GM23338 (cell line): ENCODE measurements around the gene P4HA1. TPM values are rescaled to one million over a fixed set of nuclear protein-coding genes. Genes with fewer than 3 reads are reported as not detected.

Experiments used
- ATAC-seq: fragments of 200-7000 bp; cut with Tn5 transposase; 3 replicates; pipeline ENCODE4 v1.9.1; 2020
- DNase-seq: peaks from one replicate; pipeline ENCODE4 v3.0.0-alpha.2; 2015; ENCODE audit warnings: low spot score
- H2AFZ ChIP-seq: fragments of 200-600 bp; sonication (generic); 2 replicates; pipeline ENCODE4 v1.8.0; 2016; ENCODE audit warnings: antibody characterized with exemption, mild to moderate bottlenecking, moderate library complexity
- H3F3A ChIP-seq: fragments of 200-600 bp; sonication (generic); replicated peaks from 2 replicates; pipeline ENCODE4 v1.8.0; 2017; ENCODE audit warnings: antibody characterized with exemption, mixed run types, low read depth
- H3K27ac ChIP-seq: fragments of 200-600 bp; sonication (generic); 2 replicates; pipeline ENCODE4 v1.6.1; 2016; ENCODE audit warnings: low read depth
- H3K27me3 ChIP-seq: fragments of 200-600 bp; sonication (generic); 2 replicates; pipeline ENCODE4 v1.8.0; 2016; ENCODE audit warnings: mild to moderate bottlenecking, mixed run types, moderate library complexity; ENCODE audit not compliant: insufficient read depth
- H3K36me3 ChIP-seq: fragments of 200-600 bp; sonication (generic); 2 replicates; pipeline ENCODE4 v1.8.0; 2016; ENCODE audit warnings: mild to moderate bottlenecking; ENCODE audit not compliant: insufficient read depth
- H3K4me1 ChIP-seq: fragments of 200-600 bp; sonication (generic); 2 replicates; pipeline ENCODE4 v1.8.0; 2016; ENCODE audit warnings: mild to moderate bottlenecking, moderate library complexity; ENCODE audit not compliant: insufficient read depth
- H3K4me2 ChIP-seq: fragments of 200-600 bp; sonication (generic); 2 replicates; pipeline ENCODE4 v1.7.1; 2017; ENCODE audit warnings: mixed run types
- H3K4me3 ChIP-seq: fragments of 200-600 bp; sonication (generic); 2 replicates; pipeline ENCODE4 v1.6.1; 2016; ENCODE audit warnings: mixed run types
- H3K79me2 ChIP-seq: fragments of 200-600 bp; sonication (generic); replicated peaks from 2 replicates; pipeline ENCODE4 v1.8.0; 2017; ENCODE audit warnings: mild to moderate bottlenecking; ENCODE audit not compliant: insufficient read depth
- H3K9me2 ChIP-seq: fragments of 200-600 bp; sonication (generic); 2 replicates; pipeline ENCODE4 v1.8.0; 2017; ENCODE audit not compliant: insufficient read depth
- H4K20me1 ChIP-seq: fragments of 200-600 bp; sonication (generic); replicated peaks from 2 replicates; pipeline ENCODE4 v1.8.0; 2017; ENCODE audit warnings: mild to moderate bottlenecking; ENCODE audit not compliant: insufficient read depth
- H3K27ac Mint-ChIP-seq: 2 replicates; pipeline ENCODE4 v1.8.0; 2020; ENCODE audit warnings: inconsistent platforms, mild to moderate bottlenecking, moderate library complexity, mixed read lengths
- H3K27me3 Mint-ChIP-seq: 3 replicates; pipeline ENCODE4 v1.8.0; 2022; ENCODE audit warnings: low read depth, mild to moderate bottlenecking, moderate library complexity, mixed read lengths, inconsistent platforms; ENCODE audit not compliant: insufficient read depth, poor library complexity
- H3K36me3 Mint-ChIP-seq: 3 replicates; pipeline ENCODE4 v1.8.0; 2021; ENCODE audit warnings: low read depth, mild to moderate bottlenecking, inconsistent platforms, moderate library complexity, mixed read lengths
- H3K4me1 Mint-ChIP-seq: 3 replicates; pipeline ENCODE4 v1.8.0; 2020; ENCODE audit warnings: mild to moderate bottlenecking, inconsistent platforms, mixed read lengths
- H3K4me3 Mint-ChIP-seq: 3 replicates; pipeline ENCODE4 v1.8.0; 2021; ENCODE audit warnings: moderate library complexity, mild to moderate bottlenecking, inconsistent platforms, mixed read lengths
- H3K9me3 Mint-ChIP-seq: 3 replicates; pipeline ENCODE4 v1.8.0; 2020; ENCODE audit warnings: moderate library complexity, mild to moderate bottlenecking, inconsistent platforms, mixed read lengths
- CREB1 ChIP-seq: fragments of 250-450 bp; sonication (Bioruptor Pico); IDR thresholded peaks from 2 replicates; pipeline ENCODE4 v1.5.0; 2020; ENCODE audit warnings: low read depth, mild to moderate bottlenecking, moderate library complexity
- CTCF ChIP-seq, 2 experiments: fragments of 200-600 bp in 1 of 2; sonication (generic) in 1 of 2; conservative IDR thresholded peaks; 2 replicates each; pipeline versions ENCODE4 v1.5.1 to v1.6.1; 2016 to 2017; ENCODE audit warnings: antibody characterized with exemption in 2 of 2, low read depth in 2 of 2, mild to moderate bottlenecking in 2 of 2, moderate library complexity in 1 of 2
- ETS1 ChIP-seq: IDR thresholded peaks from 2 replicates; pipeline ENCODE4 v1.6.1; 2016; ENCODE audit warnings: antibody characterized with exemption
- EZH2 ChIP-seq: fragments of 200-600 bp; sonication (generic); IDR thresholded peaks from one replicate; pipeline ENCODE4 v1.8.0; 2017; ENCODE audit warnings: antibody characterized with exemption, mild to moderate bottlenecking, low read depth; ENCODE audit not compliant: unreplicated experiment
- JUNB ChIP-seq: IDR thresholded peaks from one replicate; pipeline ENCODE4 v1.6.1; 2016; ENCODE audit warnings: antibody characterized with exemption; ENCODE audit not compliant: unreplicated experiment
- NANOG ChIP-seq: IDR thresholded peaks from 2 replicates; pipeline ENCODE4 v1.6.1; 2016; ENCODE audit warnings: antibody characterized with exemption, borderline replicate concordance
- ZNF331 ChIP-seq: fragments of 250-450 bp; sonication (Bioruptor Pico); IDR thresholded peaks from 2 replicates; pipeline ENCODE4 v1.5.0; 2020; ENCODE audit warnings: low read depth, mild to moderate bottlenecking, moderate library complexity
- ZNF462 ChIP-seq: fragments of 250-450 bp; sonication (Bioruptor Pico); IDR thresholded peaks from 2 replicates; pipeline ENCODE4 v1.5.0; 2020; ENCODE audit warnings: mild to moderate bottlenecking, moderate library complexity
- polyA plus RNA-seq: library from polyadenylated mRNA; unstranded; fragments of >200 nt; fragmentation: Nextera tagmentation; extraction: Ambion mirVana; gene quantifications from 2 replicates; pipeline ENCODE4 v1.2.1, GENCODE V29; 2016
- total RNA-seq: library from RNA; depleted of rRNA; stranded (reverse); fragments of >200 nt; shearing (Covaris generic); gene quantifications from 2 replicates; pipeline ENCODE4 v1.2.3, GENCODE V29; 2014

The P4HA1 gene
- total and polyA plus RNA-seq, 2 experiments from 2014 or later, result 26.4 to 27.1 TPM

- no peaks in the 10 kb centered on the region for H3F3A ChIP-seq
- H3K27ac ChIP-seq, result no peak overlapping the region
- no peak overlapping the region for H3K27ac Mint-ChIP-seq
- peaks cover 9% of the 10 kb centered on the region; the same call in 2 of the 3 replicates for H3K4me1 Mint-ChIP-seq
- no peaks in the 10 kb centered on the region for H4K20me1 ChIP-seq
- H2AFZ ChIP-seq, result no peak overlapping the region
- no peak overlapping the region for H3K4me2 ChIP-seq
- TF ChIP-seq ZNF331 (no peak), CTCF (conservative IDR thresholded peaks at IDR 0.05; ENCODE audit: low read depth in 2 of 2) (peak; percentile 19 to 55), EZH2 (no peak), CREB1 (CRISPR knock-in tag) (no peak), JUNB (no peak)
- H3K79me2 ChIP-seq, result peaks cover 5% of the 10 kb centered on the region
- no peak overlapping the region for H3K4me3 ChIP-seq
- no peaks in the 10 kb centered on the region; the same call in 2 of the 3 replicates for H3K9me3 Mint-ChIP-seq
- no peaks in the 10 kb centered on the region for H3K27me3 ChIP-seq
- no peaks in the 10 kb centered on the region for H3K27me3 Mint-ChIP-seq
- peaks cover 14% of the 10 kb centered on the region; the same call in 2 of the 3 replicates for H3K36me3 Mint-ChIP-seq
- DNase-seq (peak; percentile 26), ATAC-seq (peak; percentile 82)
- no peaks in the 10 kb centered on the region for H3K4me1 ChIP-seq
- no peak overlapping the region for H3K4me3 Mint-ChIP-seq
- no peaks in the 10 kb centered on the region for H3K36me3 ChIP-seq
- 0 out of 2 replicates have a peak, but pooled peaks cover 3% of the 10 kb centered on the region for H3K9me2 ChIP-seq
Measured at GRCh38 chr10:73018632-73019031, 78.0 kb downstream of the P4HA1 start.

- Histone ChIP-seq H3K4me2 (no peak overlapping the region), H3K27me3 (no peaks in the 10 kb centered on the region), H2AFZ (no peak overlapping the region), H3K79me2 (no peaks in the 10 kb centered on the region), H3K4me1 (no peaks in the 10 kb centered on the region), H3K9me2 (0 out of 2 replicates have a peak, but pooled peaks cover 3% of the 10 kb centered on the region), H3K36me3 (no peaks in the 10 kb centered on the region), H3F3A (no peaks in the 10 kb centered on the region), H3K27ac (no peak overlapping the region), H3K4me3 (no peak overlapping the region), H4K20me1 (no peaks in the 10 kb centered on the region)
- Mint-ChIP-seq H3K9me3 (no peaks in the 10 kb centered on the region; the same call in 2 of the 3 replicates), H3K4me3 (no peak overlapping the region), H3K27ac (0 out of 2 replicates have a peak overlapping the region, but pooled peaks have one; percentile 52), H3K27me3 (no peaks in the 10 kb centered on the region), H3K36me3 (peaks cover 18% of the 10 kb centered on the region; the same call in 2 of the 3 replicates), H3K4me1 (peaks cover 9% of the 10 kb centered on the region; the same call in 2 of the 3 replicates)
- ATAC-seq, result peak; percentile 47; the same call in 2 of the 3 replicates
- no peak for DNase-seq
- TF ChIP-seq NANOG (no peak), ETS1 (no peak), ZNF462 (CRISPR knock-in tag) (no peak), EZH2 (no peak)
Measured at GRCh38 chr10:73017955-73018480, 78.6 kb downstream of the P4HA1 start.
